Epidermal melanocyte (primary cell): ENCODE results near the gene CRTC2.
"Not testable (repeated sequence)": the region's sequence is repeated elsewhere in the genome, so short reads cannot be mapped to it uniquely, and the experiment has no call there.

Source experiments
- DNase-seq: peaks from one replicate; pipeline ENCODE4 v3.0.0; 2011; ENCODE audit warnings: low spot score; ENCODE audit not compliant: insufficient read length

CRTC2 gene, protein sequence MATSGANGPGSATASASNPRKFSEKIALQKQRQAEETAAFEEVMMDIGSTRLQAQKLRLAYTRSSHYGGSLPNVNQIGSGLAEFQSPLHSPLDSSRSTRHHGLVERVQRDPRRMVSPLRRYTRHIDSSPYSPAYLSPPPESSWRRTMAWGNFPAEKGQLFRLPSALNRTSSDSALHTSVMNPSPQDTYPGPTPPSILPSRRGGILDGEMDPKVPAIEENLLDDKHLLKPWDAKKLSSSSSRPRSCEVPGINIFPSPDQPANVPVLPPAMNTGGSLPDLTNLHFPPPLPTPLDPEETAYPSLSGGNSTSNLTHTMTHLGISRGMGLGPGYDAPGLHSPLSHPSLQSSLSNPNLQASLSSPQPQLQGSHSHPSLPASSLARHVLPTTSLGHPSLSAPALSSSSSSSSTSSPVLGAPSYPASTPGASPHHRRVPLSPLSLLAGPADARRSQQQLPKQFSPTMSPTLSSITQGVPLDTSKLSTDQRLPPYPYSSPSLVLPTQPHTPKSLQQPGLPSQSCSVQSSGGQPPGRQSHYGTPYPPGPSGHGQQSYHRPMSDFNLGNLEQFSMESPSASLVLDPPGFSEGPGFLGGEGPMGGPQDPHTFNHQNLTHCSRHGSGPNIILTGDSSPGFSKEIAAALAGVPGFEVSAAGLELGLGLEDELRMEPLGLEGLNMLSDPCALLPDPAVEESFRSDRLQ

GRCh38 chr1:153958111-153958960 lies at the start of gene CRTC2:
Gene CRTC2 (minus strand): TSS chr1:153958612. CDS start chr1:153958497, 115 bp downstream.
- DNase-seq, result peak; percentile 99

DNA sequence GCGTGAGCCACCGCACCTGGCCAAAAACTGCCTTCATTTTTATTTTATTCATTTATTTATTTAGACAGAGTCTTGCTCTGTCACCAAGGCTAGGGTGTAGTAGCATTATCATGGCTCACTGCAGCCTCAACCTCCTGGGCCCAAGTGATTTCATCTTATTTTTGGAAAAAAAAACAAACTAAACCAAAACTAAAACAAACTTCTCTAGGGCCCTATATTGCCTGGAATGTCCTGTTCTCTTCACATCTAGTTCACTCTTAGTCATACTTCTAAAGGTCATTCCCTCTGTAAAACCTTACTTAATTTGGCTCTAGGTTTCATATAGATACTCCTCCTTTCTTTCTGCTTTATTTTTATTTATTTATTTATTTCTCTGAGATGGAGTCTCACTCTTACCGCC lies 47.7 kb upstream of the CRTC2 start:
- no peak for DNase-seq

- no peak for DNase-seq
These were observed 42.0 kb upstream of the CRTC2 start for GRCh38 chr1:154000420-154000819.

DNA sequence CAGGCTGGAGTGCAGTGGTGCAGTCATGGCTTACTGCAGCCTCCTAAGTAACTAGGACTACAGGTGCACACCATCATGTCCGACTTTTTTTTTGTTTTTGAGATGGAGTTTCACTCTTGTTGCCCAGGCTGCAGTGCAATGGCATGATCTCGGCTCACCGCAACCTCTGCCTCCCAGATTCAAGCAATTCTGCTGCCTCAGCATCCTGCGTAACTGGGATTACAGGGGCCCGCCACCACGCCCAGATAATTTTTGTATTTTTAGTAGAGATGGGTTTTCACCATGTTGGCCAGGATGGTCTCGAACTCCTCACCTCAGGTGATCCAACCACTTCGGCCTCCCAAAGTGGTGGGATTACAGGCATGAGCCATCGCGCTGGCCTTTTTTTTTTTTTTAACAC lies 38.5 kb upstream of the CRTC2 start:
- not testable (repeated sequence) for DNase-seq

GRCh38 chr1:153995640-153996039 lies 37.2 kb upstream of the CRTC2 start:
- no peak for DNase-seq

DNA sequence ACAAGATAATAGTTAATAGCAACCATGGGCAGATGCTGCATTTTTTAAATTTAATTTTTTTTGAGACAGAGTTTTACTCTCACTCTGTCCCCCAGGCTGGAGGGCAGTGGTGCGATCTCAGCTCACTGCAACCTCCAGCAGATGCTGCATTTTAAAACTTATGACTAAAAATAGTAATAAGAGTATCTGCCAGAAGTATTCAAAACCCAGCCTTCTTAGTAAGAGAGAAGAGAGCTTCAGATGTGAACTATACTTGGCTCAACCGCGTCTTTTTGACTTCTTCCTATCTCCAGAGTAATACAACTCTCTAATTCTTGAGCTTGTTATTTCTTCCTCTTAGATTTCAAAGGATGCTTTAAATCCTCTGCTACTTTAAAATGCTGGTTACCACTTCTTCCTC lies 36.8 kb upstream of the CRTC2 start:
- DNase-seq, result no peak

DNA sequence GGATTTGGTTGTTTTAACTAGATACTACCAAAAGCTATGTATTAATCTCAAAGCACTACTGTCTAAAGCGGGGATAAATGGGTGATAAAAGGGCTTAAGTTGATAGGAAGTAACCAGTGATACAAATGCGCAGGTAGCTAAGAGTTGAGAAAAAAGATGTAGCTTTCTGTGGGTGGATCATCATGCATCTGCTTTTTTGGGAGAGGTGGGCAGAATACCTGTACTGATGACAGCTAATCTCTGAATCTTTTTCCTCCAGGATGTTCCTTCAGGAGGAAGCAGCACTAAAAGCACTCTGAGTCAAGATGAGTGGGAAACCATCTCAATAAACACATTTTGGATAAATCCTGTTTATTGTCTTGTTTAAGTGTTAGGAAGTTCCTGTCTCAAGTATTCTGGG lies 33.4 kb upstream of the CRTC2 start:
- DNase-seq, result no peak

GRCh38 chr1:153991151-153991630 lies 32.8 kb upstream of the CRTC2 start:
- no peak for DNase-seq

DNA sequence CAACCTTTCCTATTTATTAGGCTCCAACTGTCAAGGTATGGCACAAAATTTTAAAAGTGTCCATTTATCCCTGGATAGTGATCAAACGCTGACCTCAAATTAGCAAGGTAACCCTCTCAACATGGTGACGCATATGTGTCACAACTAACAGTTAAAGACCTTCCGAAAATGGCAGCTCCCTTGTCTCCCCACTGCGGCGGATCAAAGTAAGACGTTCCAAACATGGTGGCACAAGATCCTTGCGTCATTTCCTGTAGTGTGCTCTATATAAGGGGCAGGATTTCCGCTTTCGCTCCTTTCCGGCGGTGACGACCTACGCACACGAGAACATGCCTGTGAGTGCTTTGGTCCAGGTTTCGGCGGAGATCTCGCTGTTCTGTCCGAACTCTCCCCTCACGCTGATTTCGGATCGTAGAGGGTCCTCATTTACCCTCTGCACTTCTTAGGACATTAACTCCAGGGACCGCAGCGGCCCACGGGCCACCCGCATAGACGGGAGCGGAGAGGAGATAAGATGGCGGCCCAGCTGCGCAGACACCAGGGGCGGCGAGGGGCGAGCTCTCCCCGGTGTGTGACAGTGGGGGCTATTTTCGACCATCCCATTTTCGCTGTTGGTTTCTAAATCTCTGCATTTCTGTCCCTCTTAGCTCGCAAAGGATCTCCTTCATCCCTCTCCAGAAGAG lies 32.2 kb upstream of the CRTC2 start, which contains the start of gene RPS27:
Gene RPS27, plus strand, starts transcription at position 295 of the 683 bp plus-strand sequence. Its CDS starts 35 bp downstream, at position 330.
- peak; percentile 99 for DNase-seq

- DNase-seq, result no peak
These were observed 29.2 kb upstream of the CRTC2 start for GRCh38 chr1:153987621-153988020.

DNA sequence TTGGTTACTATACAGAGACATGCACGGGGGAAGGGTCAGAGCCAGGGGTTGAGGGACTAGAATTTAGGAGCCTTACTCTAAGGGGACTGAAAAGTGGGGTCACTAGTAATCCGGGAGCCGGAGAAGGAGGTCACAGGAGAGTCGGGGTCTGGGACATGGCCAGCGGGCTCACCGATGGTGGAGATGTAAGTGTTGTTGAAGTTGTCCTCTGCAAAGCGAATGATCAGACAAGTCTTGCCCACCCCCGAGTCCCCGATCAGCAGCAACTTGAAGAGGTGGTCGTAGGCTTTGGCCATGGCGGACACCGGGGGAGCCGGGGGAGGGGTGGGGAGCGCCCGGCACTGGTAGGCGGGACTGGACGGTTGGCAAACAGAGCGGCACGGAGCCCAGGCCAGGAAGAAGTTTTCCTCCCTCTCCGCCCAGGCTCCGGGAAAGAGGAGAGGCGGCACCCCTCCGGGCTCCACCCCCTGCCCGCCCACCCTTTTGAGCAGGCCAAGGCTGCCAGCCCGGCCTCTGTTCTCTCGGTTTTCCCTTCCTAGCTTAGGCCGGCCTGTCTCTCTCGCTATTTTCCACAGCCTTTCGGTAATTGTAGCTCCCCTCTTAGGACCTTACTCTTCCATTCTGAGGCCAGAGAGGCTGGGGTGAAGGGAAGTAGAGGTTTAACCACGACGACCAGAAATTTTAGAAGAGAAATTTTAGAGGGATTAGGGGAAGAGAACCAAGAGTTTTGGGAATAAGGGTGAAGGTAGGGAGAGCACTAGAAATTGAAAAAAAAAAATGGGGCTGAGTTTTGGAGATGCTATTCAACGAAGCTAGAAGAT lies 27.7 kb upstream of the CRTC2 start, which contains the start of gene RAB13:
Gene RAB13, minus strand, starts transcription at position 399 of the 821 bp plus-strand sequence. Its CDS starts 103 bp downstream, at position 296.
- DNase-seq, result peak; percentile 84

DNA sequence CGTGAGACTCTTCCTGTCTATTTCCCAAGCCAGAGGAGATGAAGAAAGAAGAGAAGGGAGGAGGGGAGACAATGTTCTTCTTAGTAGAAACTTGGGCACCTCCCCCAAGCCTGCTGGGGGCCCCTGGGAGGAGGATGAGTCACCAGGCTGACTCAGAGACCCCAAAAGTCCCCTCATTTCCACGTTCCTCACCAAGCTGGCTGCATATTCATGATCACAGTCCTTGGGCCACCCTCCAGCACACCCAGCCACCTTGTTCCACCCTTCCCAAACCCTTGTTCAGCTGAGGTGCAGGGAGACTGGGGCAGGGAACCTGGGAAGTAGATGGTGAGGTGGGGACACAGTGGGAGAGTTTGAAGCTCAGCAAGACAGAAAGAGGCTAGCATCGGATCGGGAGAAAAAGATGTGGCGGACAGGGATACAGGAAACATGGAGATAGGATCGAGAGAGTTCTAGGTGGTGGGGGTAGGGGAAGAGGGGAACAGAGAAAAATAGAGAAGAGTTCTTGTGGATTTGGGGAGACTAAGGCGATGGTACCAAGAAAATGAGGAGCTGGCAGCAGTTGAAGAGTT lies 27.0 kb upstream of the CRTC2 start:
- DNase-seq, result no peak

GRCh38 chr1:153984123-153984894 lies 25.9 kb upstream of the CRTC2 start:
- DNase-seq, result no peak

GRCh38 chr1:153981735-153982134 lies 23.3 kb upstream of the CRTC2 start:
- not testable (repeated sequence) for DNase-seq

DNA sequence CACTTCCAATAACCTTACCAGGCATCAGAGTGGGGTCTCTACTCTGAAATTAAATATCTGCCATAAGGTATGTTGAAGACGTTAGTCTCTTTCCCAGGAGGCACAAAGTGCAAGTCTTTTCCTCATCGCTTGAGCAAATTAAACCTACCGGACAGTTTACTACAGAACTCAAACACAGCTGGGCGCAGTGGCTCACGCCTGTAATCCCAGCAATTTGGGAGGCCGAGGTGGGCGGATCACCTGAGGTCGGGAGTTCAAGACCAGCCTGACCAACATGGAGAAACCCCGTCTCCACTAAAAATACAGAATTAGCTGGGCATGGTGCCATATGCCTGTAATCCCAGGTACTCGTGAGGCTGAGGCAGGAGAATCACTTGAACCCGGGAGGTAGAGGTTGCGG lies 20.7 kb upstream of the CRTC2 start:
- not testable (repeated sequence) for DNase-seq

GRCh38 chr1:153978274-153978909 lies 20.0 kb upstream of the CRTC2 start:
- no peak for DNase-seq

- peak; percentile 82 for DNase-seq
These were observed 19.1 kb upstream of the CRTC2 start, which contains the start of gene JTB for GRCh38 chr1:153977250-153978240. Gene JTB (minus strand): TSS chr1:153977674. CDS start chr1:153977252, 422 bp downstream.
